Neural cell (in vitro differentiated cells): ENCODE results near the gene CARHSP1.

Experiments
- EP300 ChIP-seq: fragments of 450-650 bp; conservative IDR thresholded peaks from 2 replicates; pipeline ENCODE4 v1.6.1; 2014; ENCODE audit warnings: antibody characterized with exemption, mild to moderate bottlenecking, moderate library complexity; ENCODE audit not compliant: poor library complexity, severe bottlenecking
- EZH2 ChIP-seq: fragments of 200-600, 300-800 bp; shearing (Covaris generic), sonication (generic); IDR thresholded peaks from 2 replicates; pipeline ENCODE4 v1.6.1; 2014; ENCODE audit warnings: antibody characterized with exemption, low read length, borderline replicate concordance, mild to moderate bottlenecking; ENCODE audit not compliant: insufficient read depth, poor library complexity, severe bottlenecking
- MXI1 ChIP-seq: fragments of 450-650 bp; conservative IDR thresholded peaks from 2 replicates; pipeline ENCODE4 v1.6.1; 2014; ENCODE audit warnings: antibody characterized with exemption, mild to moderate bottlenecking; ENCODE audit not compliant: poor library complexity, severe bottlenecking
- POLR2AphosphoS5 ChIP-seq: IDR thresholded peaks from 2 replicates; pipeline ENCODE4 v1.6.1; 2012
- TF ChIP-seq, protein P1 (sequence below): IDR thresholded peaks from 2 replicates; pipeline ENCODE4 v1.6.1; 2012; ENCODE audit warnings: borderline replicate concordance
- TF ChIP-seq, protein P2 (sequence below): fragments of 450-650 bp; IDR thresholded peaks from 2 replicates; pipeline ENCODE4 v1.5.1; 2014; ENCODE audit warnings: antibody characterized with exemption, mild to moderate bottlenecking, moderate library complexity; ENCODE audit not compliant: poor library complexity, severe bottlenecking

DNA sequence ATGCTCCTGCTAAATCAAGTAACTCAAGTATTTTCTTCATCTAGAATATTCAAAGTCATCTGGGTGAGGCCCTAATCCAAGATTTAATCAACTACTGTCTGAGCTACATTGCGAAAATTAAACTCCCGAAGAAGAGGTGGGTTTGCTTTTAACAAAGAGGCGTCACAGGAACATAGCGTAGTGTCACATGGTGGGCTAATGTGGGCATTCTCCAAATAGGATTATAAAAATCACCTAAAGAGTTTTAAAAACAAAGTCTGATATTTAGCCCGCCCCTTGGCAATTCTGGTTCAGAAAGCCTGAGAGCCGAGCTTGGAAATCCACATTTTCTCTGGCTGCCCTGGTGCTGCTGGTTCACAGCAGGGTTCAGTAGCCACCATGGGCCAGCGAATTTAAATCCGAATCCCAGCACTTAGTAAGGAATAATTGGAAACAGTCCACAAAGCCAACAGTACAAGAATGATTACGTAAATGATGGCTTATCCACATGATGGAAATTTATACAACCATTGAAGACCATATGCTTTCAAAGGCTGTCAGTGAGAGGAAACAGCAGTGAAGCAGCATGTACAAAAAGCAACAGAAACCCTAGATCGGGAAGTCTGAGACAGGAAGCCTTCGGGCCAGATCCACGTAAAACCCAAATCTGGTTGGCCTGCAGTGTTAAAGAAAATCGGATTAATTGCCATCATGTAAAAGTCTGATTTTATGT is 62.4 kb downstream of the CARHSP1 start:
- TF ChIP-seq, protein P1, sequence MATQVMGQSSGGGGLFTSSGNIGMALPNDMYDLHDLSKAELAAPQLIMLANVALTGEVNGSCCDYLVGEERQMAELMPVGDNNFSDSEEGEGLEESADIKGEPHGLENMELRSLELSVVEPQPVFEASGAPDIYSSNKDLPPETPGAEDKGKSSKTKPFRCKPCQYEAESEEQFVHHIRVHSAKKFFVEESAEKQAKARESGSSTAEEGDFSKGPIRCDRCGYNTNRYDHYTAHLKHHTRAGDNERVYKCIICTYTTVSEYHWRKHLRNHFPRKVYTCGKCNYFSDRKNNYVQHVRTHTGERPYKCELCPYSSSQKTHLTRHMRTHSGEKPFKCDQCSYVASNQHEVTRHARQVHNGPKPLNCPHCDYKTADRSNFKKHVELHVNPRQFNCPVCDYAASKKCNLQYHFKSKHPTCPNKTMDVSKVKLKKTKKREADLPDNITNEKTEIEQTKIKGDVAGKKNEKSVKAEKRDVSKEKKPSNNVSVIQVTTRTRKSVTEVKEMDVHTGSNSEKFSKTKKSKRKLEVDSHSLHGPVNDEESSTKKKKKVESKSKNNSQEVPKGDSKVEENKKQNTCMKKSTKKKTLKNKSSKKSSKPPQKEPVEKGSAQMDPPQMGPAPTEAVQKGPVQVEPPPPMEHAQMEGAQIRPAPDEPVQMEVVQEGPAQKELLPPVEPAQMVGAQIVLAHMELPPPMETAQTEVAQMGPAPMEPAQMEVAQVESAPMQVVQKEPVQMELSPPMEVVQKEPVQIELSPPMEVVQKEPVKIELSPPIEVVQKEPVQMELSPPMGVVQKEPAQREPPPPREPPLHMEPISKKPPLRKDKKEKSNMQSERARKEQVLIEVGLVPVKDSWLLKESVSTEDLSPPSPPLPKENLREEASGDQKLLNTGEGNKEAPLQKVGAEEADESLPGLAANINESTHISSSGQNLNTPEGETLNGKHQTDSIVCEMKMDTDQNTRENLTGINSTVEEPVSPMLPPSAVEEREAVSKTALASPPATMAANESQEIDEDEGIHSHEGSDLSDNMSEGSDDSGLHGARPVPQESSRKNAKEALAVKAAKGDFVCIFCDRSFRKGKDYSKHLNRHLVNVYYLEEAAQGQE, result no peak
- TF ChIP-seq MXI1, result no peak
- TF ChIP-seq, protein P2, sequence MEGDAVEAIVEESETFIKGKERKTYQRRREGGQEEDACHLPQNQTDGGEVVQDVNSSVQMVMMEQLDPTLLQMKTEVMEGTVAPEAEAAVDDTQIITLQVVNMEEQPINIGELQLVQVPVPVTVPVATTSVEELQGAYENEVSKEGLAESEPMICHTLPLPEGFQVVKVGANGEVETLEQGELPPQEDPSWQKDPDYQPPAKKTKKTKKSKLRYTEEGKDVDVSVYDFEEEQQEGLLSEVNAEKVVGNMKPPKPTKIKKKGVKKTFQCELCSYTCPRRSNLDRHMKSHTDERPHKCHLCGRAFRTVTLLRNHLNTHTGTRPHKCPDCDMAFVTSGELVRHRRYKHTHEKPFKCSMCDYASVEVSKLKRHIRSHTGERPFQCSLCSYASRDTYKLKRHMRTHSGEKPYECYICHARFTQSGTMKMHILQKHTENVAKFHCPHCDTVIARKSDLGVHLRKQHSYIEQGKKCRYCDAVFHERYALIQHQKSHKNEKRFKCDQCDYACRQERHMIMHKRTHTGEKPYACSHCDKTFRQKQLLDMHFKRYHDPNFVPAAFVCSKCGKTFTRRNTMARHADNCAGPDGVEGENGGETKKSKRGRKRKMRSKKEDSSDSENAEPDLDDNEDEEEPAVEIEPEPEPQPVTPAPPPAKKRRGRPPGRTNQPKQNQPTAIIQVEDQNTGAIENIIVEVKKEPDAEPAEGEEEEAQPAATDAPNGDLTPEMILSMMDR, result no peak
- no peak for TF ChIP-seq EZH2
- no peak for TF ChIP-seq POLR2AphosphoS5
- TF ChIP-seq EP300, result no peak
